ENCODE data around the gene NCAM1.
"Not testable (repeated sequence)": the region's sequence is repeated elsewhere in the genome, so short reads cannot be mapped to it uniquely, and the experiment has no call there.

Gene NCAM1

DNA sequence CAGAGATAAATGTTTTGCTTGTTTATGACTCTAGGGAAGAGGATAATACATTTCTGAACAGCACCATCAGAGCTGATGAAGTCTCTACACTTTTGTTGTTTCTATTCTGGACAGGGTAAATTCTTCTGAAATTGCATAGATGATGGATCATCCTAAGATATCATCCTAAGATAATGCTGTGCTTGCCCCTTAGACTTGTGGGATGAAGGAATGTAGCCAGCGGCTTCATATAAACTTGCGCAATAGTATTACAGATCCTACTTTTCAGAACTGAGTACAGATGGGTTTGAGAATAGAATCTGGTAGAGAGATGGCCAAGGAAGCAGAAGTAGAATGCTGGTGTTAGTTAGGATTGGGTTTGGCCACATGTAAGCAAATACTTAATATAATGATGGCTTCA is 61.0 kb downstream of the NCAM1 start:
- DNase-seq: no peak

DNA sequence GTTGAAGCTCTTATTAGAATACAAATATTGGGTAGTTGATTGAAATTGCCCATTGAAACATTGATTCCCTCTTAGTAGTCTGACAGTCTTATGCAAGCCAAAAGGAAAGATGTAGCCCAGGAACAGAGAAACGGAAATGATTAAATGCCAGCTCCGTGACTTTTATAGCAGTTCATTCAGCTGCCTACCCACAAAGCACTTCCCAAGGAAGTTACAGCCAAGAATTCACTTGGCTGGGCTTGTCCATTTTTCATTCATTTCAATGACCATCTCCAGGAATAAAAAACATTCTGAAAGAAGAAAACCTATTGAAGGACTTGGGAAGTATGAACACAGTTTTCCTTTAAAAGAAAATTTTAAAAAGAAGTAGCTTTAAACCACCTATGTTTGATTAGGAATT is 62.0 kb downstream of the NCAM1 start:
- DNase-seq: no peak

DNA sequence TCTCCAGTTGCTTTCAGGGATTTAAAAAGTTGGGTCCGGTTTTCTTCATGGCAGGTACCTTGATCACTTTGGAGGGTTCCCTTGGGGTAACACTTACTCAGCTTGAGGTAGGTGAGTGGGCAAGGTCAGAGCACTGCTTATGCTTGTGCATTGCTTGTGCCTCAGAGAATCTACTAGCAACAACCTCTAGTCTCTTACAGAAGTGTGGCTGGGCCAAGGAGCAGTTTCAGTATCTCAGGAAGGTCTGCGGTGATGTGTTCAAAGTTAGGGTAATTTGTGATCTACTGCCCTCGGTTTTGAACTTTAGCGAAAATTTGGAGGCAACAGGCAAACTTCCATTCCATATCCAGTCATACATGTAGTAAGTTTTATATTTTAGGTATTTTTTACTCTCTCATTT is 62.8 kb downstream of the NCAM1 start:
- no peak for DNase-seq

GRCh38 chr11:113026778-113027177 is 65.6 kb downstream of the NCAM1 start:
- no peak for DNase-seq

GRCh38 chr11:113034576-113034975 is 73.4 kb downstream of the NCAM1 start:
- no peak for DNase-seq

GRCh38 chr11:113035708-113036107 is 74.5 kb downstream of the NCAM1 start:
- no peak for DNase-seq

DNA sequence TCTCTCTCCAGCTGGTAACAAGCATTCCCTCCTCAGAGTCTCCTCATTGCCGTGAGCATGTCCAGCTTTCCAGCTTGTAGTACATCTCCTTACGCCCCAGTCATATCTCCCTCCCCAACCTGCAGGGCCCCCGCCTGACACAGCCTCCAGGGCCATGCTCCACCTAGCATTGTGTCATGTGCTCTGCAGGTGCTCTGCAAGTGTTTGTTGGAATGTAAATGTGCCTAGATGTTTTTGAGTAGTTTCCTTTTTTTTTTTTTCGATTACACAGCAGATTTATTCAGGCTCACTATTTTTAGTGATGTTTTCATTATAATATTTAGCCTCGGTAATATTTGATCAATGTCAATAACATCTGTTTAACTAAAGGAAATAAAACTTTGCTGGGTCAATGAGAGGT is 82.5 kb downstream of the NCAM1 start:
- no peak for DNase-seq

- no peak for DNase-seq
Observed at GRCh38 chr11:113045146-113045545, 83.9 kb downstream of the NCAM1 start.

GRCh38 chr11:113046866-113047265 is 85.6 kb downstream of the NCAM1 start:
- no peak for DNase-seq

DNA sequence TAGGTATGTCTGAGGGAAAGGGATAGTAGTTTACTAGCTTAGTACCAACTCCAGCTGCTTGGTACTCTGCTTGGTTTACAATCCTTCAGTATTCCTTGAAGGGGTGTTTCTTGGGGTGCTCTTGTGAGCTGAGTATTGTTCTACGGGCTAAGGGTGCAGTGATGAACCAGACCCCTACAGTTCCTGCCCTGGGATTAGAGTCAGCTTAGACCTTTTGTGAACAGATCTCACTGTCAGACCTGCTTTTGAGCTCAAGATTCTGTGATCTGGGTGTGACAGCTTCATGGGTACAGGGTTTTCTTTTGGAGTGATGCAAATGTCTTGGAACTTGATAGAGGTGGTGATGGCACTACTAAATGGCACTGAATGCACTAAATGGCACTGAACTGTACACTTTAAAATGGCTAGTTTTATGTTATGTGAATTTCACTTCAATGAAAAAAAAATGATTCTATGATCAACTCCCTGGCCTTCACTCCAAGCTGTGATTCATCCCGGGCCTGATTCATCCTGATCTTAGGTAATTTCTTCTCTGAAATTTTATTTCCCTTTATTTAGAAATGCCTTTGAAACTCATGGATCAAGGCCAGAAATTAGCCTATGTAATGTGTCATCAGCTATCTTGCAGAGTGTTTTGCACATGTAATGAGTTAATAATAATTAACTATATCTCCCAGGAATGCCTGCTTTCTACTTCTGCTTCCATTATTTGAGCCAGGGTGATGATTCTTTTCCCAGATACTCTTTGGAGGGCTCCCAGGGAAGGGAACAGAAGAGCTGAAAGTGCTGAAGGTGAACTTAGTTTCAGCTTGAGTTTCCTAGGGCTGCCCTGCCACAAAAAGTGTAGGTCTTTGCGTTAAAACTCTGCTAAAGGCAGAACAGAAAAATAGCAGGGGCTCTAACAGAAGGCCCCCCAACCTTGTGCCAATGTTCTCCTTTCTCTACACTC is 87.9 kb downstream of the NCAM1 start:
- DNase-seq: no peak

- not testable (repeated sequence) for DNase-seq
Observed at GRCh38 chr11:113053042-113053441, 91.8 kb downstream of the NCAM1 start.

DNA sequence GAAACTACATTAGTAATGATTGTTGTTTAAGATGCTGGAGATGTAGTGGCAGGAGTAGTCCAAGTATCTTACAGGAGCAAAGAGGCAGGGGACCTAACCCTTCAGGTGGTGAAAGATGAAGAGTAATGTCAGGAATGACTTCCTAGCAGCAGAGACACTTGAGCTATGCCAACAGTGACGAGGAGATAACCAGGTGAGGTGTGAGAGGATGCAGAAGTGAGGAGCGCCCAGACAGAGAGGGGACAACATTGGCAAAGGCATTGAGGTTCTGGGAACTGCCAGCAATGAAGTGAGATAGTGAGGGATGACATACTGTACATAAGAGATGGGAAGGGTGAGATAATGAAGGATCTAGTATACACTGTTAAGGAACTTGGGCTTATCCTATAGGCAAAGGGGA is 95.8 kb downstream of the NCAM1 start:
- DNase-seq: no peak

DNA sequence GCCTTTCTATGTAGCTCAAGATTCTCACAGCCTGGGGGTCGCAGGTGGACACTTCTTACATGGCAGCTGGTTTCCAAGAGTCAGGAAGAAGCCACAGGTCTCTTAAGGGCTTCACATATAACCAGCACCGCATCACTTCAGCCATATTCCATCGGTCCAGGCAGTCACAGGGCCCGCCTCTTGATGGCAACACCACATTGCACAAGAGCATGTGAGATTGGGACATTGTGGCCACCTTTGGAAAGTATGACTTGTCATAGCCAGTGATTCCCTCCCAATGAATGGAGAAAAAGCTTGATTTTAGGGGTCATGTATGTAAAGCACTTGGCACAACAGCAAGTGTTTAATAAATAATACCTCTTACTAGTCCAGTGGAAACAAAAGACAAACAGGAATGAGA is 98.3 kb downstream of the NCAM1 start:
- no peak for DNase-seq

- no peak for DNase-seq
Observed at GRCh38 chr11:113065330-113065729, 104.1 kb downstream of the NCAM1 start.

DNA sequence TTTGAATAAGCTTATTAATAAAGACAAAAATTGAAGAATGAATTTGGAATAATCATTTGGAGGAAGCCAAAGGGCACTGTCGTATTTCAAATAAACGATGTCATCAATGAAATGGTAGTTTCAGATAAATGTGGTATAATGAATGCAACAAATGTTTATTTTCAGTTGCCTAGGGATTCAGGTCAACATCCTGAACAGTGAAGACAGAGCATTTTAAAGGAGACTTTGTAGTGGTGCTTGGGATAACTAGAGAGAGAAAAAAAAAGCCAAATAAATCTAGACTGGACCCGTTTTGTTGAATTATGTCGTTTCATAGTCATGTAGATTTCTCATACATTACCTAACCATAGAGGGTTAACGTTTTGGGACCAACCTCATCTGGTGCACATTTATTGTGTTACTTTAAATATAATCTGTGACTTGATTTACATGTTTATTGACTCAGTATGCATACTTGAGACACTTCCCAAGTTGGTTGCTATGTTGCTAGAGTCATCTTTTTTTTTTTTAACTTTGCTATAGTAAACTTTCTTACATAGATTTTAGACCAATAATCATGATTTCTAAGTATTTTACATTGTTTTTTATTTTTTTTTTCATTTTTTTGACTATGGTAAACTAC is 111.1 kb downstream of the NCAM1 start:
- no peak for DNase-seq

GRCh38 chr11:113073290-113073953 is 112.2 kb downstream of the NCAM1 start:
- DNase-seq: no peak

GRCh38 chr11:113075586-113076095 is 114.4 kb downstream of the NCAM1 start:
- DNase-seq: no peak

- DNase-seq: no peak
Observed at GRCh38 chr11:113077379-113077778, 116.2 kb downstream of the NCAM1 start.

GRCh38 chr11:113082341-113082955 is 121.2 kb downstream of the NCAM1 start:
- DNase-seq: no peak

GRCh38 chr11:113083571-113083970 is 122.4 kb downstream of the NCAM1 start:
- DNase-seq: no peak

DNA sequence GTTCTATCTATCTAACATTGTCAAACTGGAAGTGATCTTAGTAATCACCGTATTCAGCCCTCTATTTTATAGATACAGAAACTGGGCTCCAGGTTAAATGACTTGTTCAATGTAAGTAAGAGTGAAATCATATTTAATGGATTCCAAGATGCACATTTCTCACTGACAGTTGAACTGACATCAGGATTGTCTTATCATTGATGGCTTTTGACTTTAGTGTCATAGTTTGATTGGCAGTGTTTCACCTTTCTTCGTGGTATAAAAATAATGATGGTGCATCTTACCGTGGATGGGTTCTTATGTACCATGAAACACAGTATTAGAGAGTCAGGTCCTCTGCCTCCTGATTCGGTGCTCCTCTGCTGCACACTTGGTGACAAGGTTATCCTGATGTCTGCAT is 123.1 kb downstream of the NCAM1 start:
- no peak for DNase-seq

DNA sequence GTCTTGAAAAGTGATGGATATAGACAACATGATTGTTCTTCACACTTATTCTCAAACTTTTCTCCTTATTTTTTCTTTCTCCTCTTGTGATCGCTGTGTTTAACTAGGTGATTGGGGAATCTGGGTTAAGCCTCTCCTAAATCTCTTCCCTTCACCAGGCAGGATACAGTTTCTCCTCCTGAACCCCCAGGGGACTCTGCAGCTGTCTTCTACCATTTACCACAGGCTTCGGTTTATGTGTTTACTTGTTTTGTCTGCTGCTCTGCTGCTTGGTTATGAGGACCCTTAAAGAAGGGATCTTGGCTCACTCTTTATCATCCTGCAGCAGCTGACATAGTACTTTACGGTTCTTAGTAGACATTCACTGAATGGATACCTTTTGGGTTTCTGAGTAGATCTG is 124.2 kb downstream of the NCAM1 start:
- no peak for DNase-seq

DNA sequence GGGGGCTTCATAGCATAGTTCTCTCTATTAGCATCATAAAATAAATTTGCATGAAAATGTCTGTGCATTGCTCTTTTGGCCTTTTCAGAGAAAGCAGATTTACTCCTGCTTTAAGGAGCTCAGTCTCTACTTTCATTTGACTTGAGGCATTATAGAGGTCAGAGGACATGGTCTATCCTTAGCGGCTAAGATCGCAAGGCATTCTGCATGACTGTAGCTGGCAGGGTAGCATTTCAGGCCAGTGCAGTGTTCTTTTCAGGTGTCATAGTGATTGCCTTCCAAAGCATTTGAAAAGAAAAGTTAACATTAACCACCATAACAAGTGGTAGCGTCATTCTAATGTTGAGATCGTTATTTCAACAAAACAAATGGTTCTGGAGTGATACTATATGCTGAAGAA is 126.5 kb downstream of the NCAM1 start:
- no peak for DNase-seq
